K562 (cell line): ENCODE results near the gene DLX4. TPM values are rescaled to one million over a fixed set of nuclear protein-coding genes. Genes with fewer than 3 reads are reported as not detected.

Experiments used
- C11orf30 ChIP-seq: fragments of 450-650 bp; IDR thresholded peaks from 2 replicates; pipeline ENCODE4 v1.6.1; 2016; ENCODE audit warnings: low read depth, mild to moderate bottlenecking
- CBX8 ChIP-seq: fragments of 200-600 bp; sonication (generic); IDR thresholded peaks from 2 replicates; pipeline ENCODE4 v1.6.1; 2012; ENCODE audit warnings: borderline replicate concordance, mixed run types, low read depth, mild to moderate bottlenecking, moderate library complexity, mixed read lengths, low read length, control low read depth, inconsistent platforms; ENCODE audit not compliant: poor library complexity, severe bottlenecking; ENCODE audit errors: extremely low read depth
- EWSR1 ChIP-seq: fragments of 450-650 bp; IDR thresholded peaks from 2 replicates; pipeline ENCODE4 v1.6.1; 2018; ENCODE audit warnings: borderline replicate concordance, mild to moderate bottlenecking, low read depth, moderate library complexity; ENCODE audit not compliant: partially characterized antibody
- FOXM1 ChIP-seq, 2 experiments: fragments of 450-650 bp in 1 of 2; sonication (generic) in 1 of 2; formaldehyde crosslinking in 1 of 2; IDR thresholded peaks; 2 replicates each; pipeline versions ENCODE4 v1.6.1 to v1.9.0; 2017 to 2022; ENCODE audit warnings: low read depth in 2 of 2, mild to moderate bottlenecking in 2 of 2, missing genetic modification reagents in 1 of 2, moderate library complexity in 1 of 2
- KAT8 ChIP-seq: fragments of 450-650 bp; IDR thresholded peaks from 2 replicates; pipeline ENCODE4 v1.6.1; 2016; ENCODE audit warnings: low read depth, mild to moderate bottlenecking
- LCOR ChIP-seq: sonication (generic); formaldehyde crosslinking; IDR thresholded peaks from 2 replicates; pipeline ENCODE4 v1.8.0; 2022; ENCODE audit warnings: mild to moderate bottlenecking, missing genetic modification reagents
- MAFF ChIP-seq: IDR thresholded peaks from 2 replicates; pipeline ENCODE4 v1.6.1; 2012; ENCODE audit warnings: low read length, improper control_type of control experiment
- MAFK ChIP-seq: IDR thresholded peaks from 2 replicates; pipeline ENCODE4 v1.6.1; 2011; ENCODE audit warnings: low read length, improper control_type of control experiment
- MTF1 ChIP-seq: fragments of 250-450 bp; sonication (Bioruptor Pico); IDR thresholded peaks from 2 replicates; pipeline ENCODE4 v1.9.0; 2021; ENCODE audit warnings: moderate library complexity, mild to moderate bottlenecking, inconsistent platforms, borderline replicate concordance
- POLR2G ChIP-seq: fragments of 200-400 bp; formaldehyde crosslinking; IDR thresholded peaks from 2 replicates; pipeline ENCODE4 v1.6.1; 2017; ENCODE audit warnings: low read depth, mild to moderate bottlenecking, antibody characterized with exemption, low read length, moderate library complexity
- PTRF ChIP-seq: fragments of 450-650 bp; IDR thresholded peaks from 2 replicates; pipeline ENCODE4 v1.6.1; 2016; ENCODE audit warnings: mild to moderate bottlenecking, missing genetic modification characterization, missing compliant biosample characterization
- RCOR1 ChIP-seq, 2 experiments: IDR thresholded peaks; 2 replicates each; pipeline ENCODE4 v1.6.1; 2012; ENCODE audit warnings: low read depth in 2 of 2, low read length in 2 of 2, borderline replicate concordance in 1 of 2, improper control_type of control experiment in 1 of 2
- SRF ChIP-seq, 2 experiments: fragments of 250-450, 450-650 bp in 1 of 2; sonication (Bioruptor Pico) in 1 of 2; sonication (generic) in 1 of 2; formaldehyde crosslinking; IDR thresholded peaks; 2 replicates each; pipeline versions ENCODE4 v1.5.0 to v1.5.1; 2020 to 2022; ENCODE audit warnings: mild to moderate bottlenecking in 1 of 2, missing genetic modification reagents in 1 of 2
- TFAM ChIP-seq: fragments of 250-450 bp; sonication (Bioruptor Pico); conservative IDR thresholded peaks from 2 replicates; pipeline ENCODE4 v1.5.0; 2021; ENCODE audit warnings: mild to moderate bottlenecking, moderate library complexity
- ZBTB5 ChIP-seq: fragments of 450-650 bp; IDR thresholded peaks from 2 replicates; pipeline ENCODE4 v1.6.1; 2017; ENCODE audit warnings: antibody characterized with exemption
- ZNF143 ChIP-seq: sonication (generic); formaldehyde crosslinking; IDR thresholded peaks from 2 replicates; pipeline ENCODE4 v1.9.0; 2022; ENCODE audit warnings: mild to moderate bottlenecking, missing genetic modification reagents
- ZNF184 ChIP-seq: sonication (generic); formaldehyde crosslinking; IDR thresholded peaks from 2 replicates; pipeline ENCODE4 v1.5.0; 2020; ENCODE audit warnings: missing genetic modification reagents
- ZNF197 ChIP-seq: fragments of 200-800 bp; sonication (Bioruptor generic); IDR thresholded peaks from 2 replicates; pipeline ENCODE4 v1.6.1; 2016; ENCODE audit warnings: low read depth, missing genetic modification characterization, missing compliant biosample characterization
- ZNF431 ChIP-seq: sonication (generic); formaldehyde crosslinking; IDR thresholded peaks from 2 replicates; pipeline ENCODE4 v1.8.0; 2022; ENCODE audit warnings: mild to moderate bottlenecking, missing genetic modification reagents
- ZNF561 ChIP-seq: fragments of 450-650 bp; formaldehyde crosslinking; conservative IDR thresholded peaks from 2 replicates; pipeline ENCODE4 v1.4.0; 2020; ENCODE audit warnings: mild to moderate bottlenecking, moderate library complexity
- ZNF586 ChIP-seq: fragments of 450-650 bp; formaldehyde crosslinking; conservative IDR thresholded peaks from 2 replicates; pipeline ENCODE4 v1.4.0; 2020; ENCODE audit warnings: mild to moderate bottlenecking, moderate library complexity
- ZSCAN32 ChIP-seq: fragments of 450-650 bp; formaldehyde crosslinking; IDR thresholded peaks from 2 replicates; pipeline ENCODE4 v1.4.0; 2020; ENCODE audit warnings: mild to moderate bottlenecking, moderate library complexity
- polyA plus RNA-seq, 8 experiments: library from polyadenylated mRNA; depleted of rRNA in 4 of 8; stranded (reverse) in 5 of 8; unstranded in 3 of 8; fragments of >200 nt; fragmentation: Nextera tagmentation in 2 of 8; fragmentation: Illumina TruSeq in 1 of 8; extraction: Ambion mirVana in 2 of 8; extraction: Trizol in 1 of 8; gene quantifications; 2 replicates each; pipeline versions ENCODE4 v1.2.1 to v1.2.3, GENCODE V29; 2011 to 2014; ENCODE audit warnings: inconsistent platforms in 1 of 8, missing spikeins in 1 of 8
- total RNA-seq, 7 experiments: library from RNA; depleted of rRNA in 6 of 7; stranded (reverse); fragments of >200 nt in 6 of 7; fragmentation: Illumina TruSeq in 2 of 7; extraction: Trizol in 2 of 7; gene quantifications; 2 replicates each; pipeline versions ENCODE4 v1.2.1 to v1.2.3, GENCODE V29; 2011 to 2021; ENCODE audit warnings: low replicate concordance in 1 of 7
- TF ChIP-seq, protein P1 (sequence below): IDR thresholded peaks from 2 replicates; pipeline ENCODE4 v1.6.1; 2012; ENCODE audit warnings: low read depth, low read length, improper control_type of control experiment, borderline replicate concordance
- TF ChIP-seq, protein P2 (sequence below), 2 experiments: fragments of 450-650 bp in 1 of 2; sonication (generic) in 1 of 2; formaldehyde crosslinking; conservative IDR thresholded peaks; 2 replicates each; pipeline versions ENCODE4 v1.4.0 to v1.8.1; 2020 to 2022; ENCODE audit warnings: mild to moderate bottlenecking in 1 of 2, missing genetic modification reagents in 1 of 2

The DLX4 gene
- total and polyA plus RNA-seq, 9 of the 15 experiments (the other 6 are each of a cell fraction or from before 2014, with no cell fraction given): 0.15 to 2.2 (median 0.58) TPM

DNA sequence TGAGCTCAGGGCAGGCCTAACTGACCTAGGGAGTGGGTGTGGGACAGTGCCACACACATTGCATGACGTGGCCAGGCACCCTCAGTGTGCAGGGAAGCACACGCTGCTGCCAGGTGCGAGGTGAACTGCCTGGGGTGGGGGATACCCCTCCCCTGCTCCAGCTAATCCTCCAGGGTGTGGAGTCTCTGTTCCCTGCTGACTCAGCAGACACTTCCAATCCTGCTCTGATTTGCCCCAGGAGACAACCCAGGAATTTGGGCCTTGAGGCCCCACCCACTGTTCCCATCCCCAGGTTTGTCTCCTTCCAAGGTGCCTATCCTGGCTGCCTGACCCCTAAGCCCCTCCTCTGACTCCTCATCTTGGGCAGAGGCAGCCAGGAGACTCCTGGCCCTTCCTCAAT, 15.3 kb downstream of the DLX4 start (continued):
- TF ChIP-seq, protein P1, sequence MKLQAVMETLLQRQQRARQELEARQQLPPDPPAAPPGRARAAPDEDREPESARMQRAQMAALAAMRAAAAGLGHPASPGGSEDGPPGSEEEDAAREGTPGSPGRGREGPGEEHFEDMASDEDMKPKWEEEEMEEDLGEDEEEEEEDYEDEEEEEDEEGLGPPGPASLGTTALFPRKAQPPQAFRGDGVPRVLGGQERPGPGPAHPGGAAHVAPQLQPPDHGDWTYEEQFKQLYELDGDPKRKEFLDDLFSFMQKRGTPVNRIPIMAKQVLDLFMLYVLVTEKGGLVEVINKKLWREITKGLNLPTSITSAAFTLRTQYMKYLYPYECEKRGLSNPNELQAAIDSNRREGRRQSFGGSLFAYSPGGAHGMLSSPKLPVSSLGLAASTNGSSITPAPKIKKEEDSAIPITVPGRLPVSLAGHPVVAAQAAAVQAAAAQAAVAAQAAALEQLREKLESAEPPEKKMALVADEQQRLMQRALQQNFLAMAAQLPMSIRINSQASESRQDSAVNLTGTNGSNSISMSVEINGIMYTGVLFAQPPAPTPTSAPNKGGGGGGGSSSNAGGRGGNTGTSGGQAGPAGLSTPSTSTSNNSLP: no peak
- TF ChIP-seq LCOR (CRISPR knock-in tag) (no peak), ZNF586 (no peak), ZBTB5 (no peak), MAFK (peak; percentile 36; the same call in 1 of the 2 replicates), ZNF184 (no peak), CBX8 (no peak), ZNF197 (no peak), SRF (CRISPR knock-in tag; IDR thresholded peaks at IDR 0.05) (no peak), POLR2G (no peak), EWSR1 (no peak), TFAM (CRISPR knock-in tag) (no peak), MAFF (peak; percentile 33; the same call in 1 of the 2 replicates), ZNF561 (CRISPR knock-in tag) (no peak), RCOR1 (IDR thresholded peaks at IDR 0.05; ENCODE audit: borderline replicate concordance in 1 of 2, low read depth in 2 of 2, low read length in 2 of 2) (no peak), C11orf30 (peak; percentile 69; the same call in 1 of the 2 replicates), PTRF (tag) (no peak), ZNF431 (CRISPR knock-in tag) (no peak), FOXM1 (IDR thresholded peaks at IDR 0.05; ENCODE audit: low read depth) (no peak), FOXM1 (CRISPR knock-in tag; IDR thresholded peaks at IDR 0.05; ENCODE audit: low read depth) (no peak), KAT8 (no peak), ZNF143 (CRISPR knock-in tag) (no peak), ZSCAN32 (CRISPR knock-in tag) (no peak), MTF1 (CRISPR knock-in tag) (no peak)
- TF ChIP-seq, protein P2, sequence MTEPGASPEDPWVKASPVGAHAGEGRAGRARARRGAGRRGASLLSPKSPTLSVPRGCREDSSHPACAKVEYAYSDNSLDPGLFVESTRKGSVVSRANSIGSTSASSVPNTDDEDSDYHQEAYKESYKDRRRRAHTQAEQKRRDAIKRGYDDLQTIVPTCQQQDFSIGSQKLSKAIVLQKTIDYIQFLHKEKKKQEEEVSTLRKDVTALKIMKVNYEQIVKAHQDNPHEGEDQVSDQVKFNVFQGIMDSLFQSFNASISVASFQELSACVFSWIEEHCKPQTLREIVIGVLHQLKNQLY (CRISPR knock-in tag; conservative IDR thresholded peaks at IDR 0.05): no peak
- TF ChIP-seq, all 486 proteins: peak for 5
